ENCODE data around the gene FAM219B.
A peak's percentile ranks its signal among the peaks of the same experiment; 100 is the strongest.
"Not testable (repeated sequence)": the region's sequence is repeated elsewhere in the genome, so short reads cannot be mapped to it uniquely, and the experiment has no call there.

The FAM219B gene

GRCh38 chr15:74906450-74907162 is at the start of gene FAM219B:
TSS of gene FAM219B (minus strand) at chr15:74906851. CDS start at chr15:74906800, 51 bp downstream.
- DNase-seq: peak; percentile 86 to 88

GRCh38 chr15:74955796-74956647 is 49.4 kb upstream of the FAM219B start:
- peak; percentile 75 to 81 for DNase-seq

- DNase-seq: no peak
These were observed 48.4 kb upstream of the FAM219B start for GRCh38 chr15:74955017-74955416.

GRCh38 chr15:74954515-74954914 is 47.9 kb upstream of the FAM219B start:
- DNase-seq: no peak

GRCh38 chr15:74951006-74951405 is 44.4 kb upstream of the FAM219B start:
- DNase-seq: no peak

- DNase-seq: peak; percentile 86 to 88
These were observed 43.6 kb upstream of the FAM219B start for GRCh38 chr15:74950078-74950908.

- peak; percentile 88 to 92 for DNase-seq
These were observed 31.1 kb upstream of the FAM219B start, which contains the start of gene COX5A for GRCh38 chr15:74937590-74938371. TSS of gene COX5A (minus strand) at chr15:74938073. CDS start at chr15:74938014, 59 bp downstream.

GRCh38 chr15:74937272-74937589 is 30.6 kb upstream of the FAM219B start:
- no peak for DNase-seq

GRCh38 chr15:74935193-74935592 is 28.5 kb upstream of the FAM219B start:
- not testable (repeated sequence) for DNase-seq

GRCh38 chr15:74933573-74933972 is 26.9 kb upstream of the FAM219B start:
- DNase-seq: no peak

GRCh38 chr15:74928771-74929198 is 22.1 kb upstream of the FAM219B start:
- no peak for DNase-seq

GRCh38 chr15:74924525-74924924 is 17.9 kb upstream of the FAM219B start:
- no peak for DNase-seq

GRCh38 chr15:74920456-74920855 is 13.8 kb upstream of the FAM219B start:
- no peak for DNase-seq

- no peak for DNase-seq
These were observed 11.0 kb upstream of the FAM219B start for GRCh38 chr15:74917676-74918075.

GRCh38 chr15:74913799-74914198 is 7.1 kb upstream of the FAM219B start:
- not testable (repeated sequence) for DNase-seq

GRCh38 chr15:74913041-74913440 is 6.4 kb upstream of the FAM219B start:
- DNase-seq: no peak

GRCh38 chr15:74908635-74909034 is 2.0 kb upstream of the FAM219B start:
- no peak for DNase-seq

- DNase-seq: no peak
These were observed 666 bp upstream of the FAM219B start for GRCh38 chr15:74907163-74907870.

GRCh38 chr15:74906067-74906449 is 593 bp downstream of the FAM219B start:
- DNase-seq: peak in 1 of 2 experiments; percentile 34

- DNase-seq: no peak
These were observed 2.4 kb downstream of the FAM219B start for GRCh38 chr15:74904190-74904805.

GRCh38 chr15:74903676-74904075 is 3.0 kb downstream of the FAM219B start:
- DNase-seq: no peak
